HepG2 (cell line): Measurements from ENCODE around the gene PPP2R2C. TPM values are rescaled to one million over a fixed set of nuclear protein-coding genes. Genes with fewer than 3 reads are reported as not detected.
A peak's percentile ranks its signal among the peaks of the same experiment; 100 is the strongest.

Source experiments
- GMEB1 ChIP-seq: sonication (generic); formaldehyde crosslinking; IDR thresholded peaks from 2 replicates; pipeline ENCODE4 v1.5.1; 2020; ENCODE audit warnings: missing genetic modification reagents, mild to moderate bottlenecking, borderline replicate concordance
- HIVEP1 ChIP-seq: sonication (generic); formaldehyde crosslinking; IDR thresholded peaks from 2 replicates; pipeline ENCODE4 v1.4.0; 2020; ENCODE audit warnings: mild to moderate bottlenecking, missing genetic modification reagents
- HNRNPK ChIP-seq: fragments of 200-400 bp; formaldehyde crosslinking; IDR thresholded peaks from 2 replicates; pipeline ENCODE4 v1.6.1; 2018; ENCODE audit warnings: low read length, low read depth, moderate library complexity, mild to moderate bottlenecking; ENCODE audit not compliant: poor library complexity, severe bottlenecking
- MIER3 ChIP-seq: IDR thresholded peaks from 2 replicates; pipeline ENCODE4 v1.6.1; 2016; ENCODE audit warnings: missing compliant biosample characterization, borderline replicate concordance
- MXD3 ChIP-seq: IDR thresholded peaks from 2 replicates; pipeline ENCODE4 v1.6.1; 2016; ENCODE audit warnings: mild to moderate bottlenecking, missing biosample characterization, missing genetic modification reagents
- NFYC ChIP-seq: IDR thresholded peaks from 2 replicates; pipeline ENCODE4 v1.6.1; 2016; ENCODE audit warnings: missing genetic modification reagents, missing compliant biosample characterization
- PCBP1 ChIP-seq: fragments of 200-400 bp; formaldehyde crosslinking; IDR thresholded peaks from 2 replicates; pipeline ENCODE4 v1.6.1; 2017; ENCODE audit warnings: mild to moderate bottlenecking, low read depth, low read length, borderline replicate concordance
- PHF8 ChIP-seq: sonication (generic); formaldehyde crosslinking; IDR thresholded peaks from 2 replicates; pipeline ENCODE4 v1.5.0; 2020; ENCODE audit warnings: missing genetic modification reagents
- STAG1 ChIP-seq: sonication (generic); formaldehyde crosslinking; IDR thresholded peaks from 2 replicates; pipeline ENCODE4 v1.4.0; 2020; ENCODE audit warnings: missing genetic modification reagents
- THYN1 ChIP-seq: sonication (generic); formaldehyde crosslinking; IDR thresholded peaks from 2 replicates; pipeline ENCODE4 v1.8.1; 2023; ENCODE audit warnings: low read depth, mild to moderate bottlenecking, moderate library complexity, missing genetic modification reagents, borderline replicate concordance
- TRIM24 ChIP-seq: sonication (generic); formaldehyde crosslinking; IDR thresholded peaks from 2 replicates; pipeline ENCODE4 v1.8.0; 2022; ENCODE audit warnings: mild to moderate bottlenecking, missing genetic modification reagents
- ZFP41 ChIP-seq: sonication (generic); formaldehyde crosslinking; IDR thresholded peaks from 2 replicates; pipeline ENCODE4 v1.4.0; 2020; ENCODE audit warnings: mild to moderate bottlenecking, missing genetic modification reagents, borderline replicate concordance
- ZFYVE20 ChIP-seq: sonication (generic); formaldehyde crosslinking; IDR thresholded peaks from 2 replicates; pipeline ENCODE4 v1.8.0; 2023; ENCODE audit warnings: low read depth, mild to moderate bottlenecking, moderate library complexity, missing genetic modification reagents, borderline replicate concordance
- ZNF484 ChIP-seq: sonication (generic); formaldehyde crosslinking; IDR thresholded peaks from 2 replicates; pipeline ENCODE4 v1.5.1; 2020; ENCODE audit warnings: mild to moderate bottlenecking, low read depth, missing genetic modification reagents, borderline replicate concordance
- ZNF576 ChIP-seq: sonication (generic); formaldehyde crosslinking; IDR thresholded peaks from 2 replicates; pipeline ENCODE4 v1.4.0; 2020; ENCODE audit warnings: mild to moderate bottlenecking, missing genetic modification reagents
- ZNF768 ChIP-seq: sonication (generic); formaldehyde crosslinking; IDR thresholded peaks from 2 replicates; pipeline ENCODE4 v1.4.0; 2020; ENCODE audit warnings: missing genetic modification reagents
- ZNF770 ChIP-seq: sonication (generic); formaldehyde crosslinking; IDR thresholded peaks from 2 replicates; pipeline ENCODE4 v1.5.0; 2020; ENCODE audit warnings: mild to moderate bottlenecking, missing genetic modification reagents
- ZNF773 ChIP-seq: sonication (generic); formaldehyde crosslinking; IDR thresholded peaks from 2 replicates; pipeline ENCODE4 v1.4.0; 2020; ENCODE audit warnings: missing genetic modification reagents, borderline replicate concordance
- ZNF878 ChIP-seq: sonication (generic); formaldehyde crosslinking; IDR thresholded peaks from 2 replicates; pipeline ENCODE4 v1.8.1; 2023; ENCODE audit warnings: mild to moderate bottlenecking, missing genetic modification reagents, moderate library complexity
- ZSCAN29 ChIP-seq: sonication (generic); formaldehyde crosslinking; conservative IDR thresholded peaks from 2 replicates; pipeline ENCODE4 v1.4.0; 2020; ENCODE audit warnings: mild to moderate bottlenecking, missing genetic modification reagents
- ZSCAN9 ChIP-seq: IDR thresholded peaks from 2 replicates; pipeline ENCODE4 v1.6.1; 2016; ENCODE audit warnings: borderline replicate concordance
- polyA plus RNA-seq, 8 experiments: library from polyadenylated mRNA; depleted of rRNA in 3 of 8; stranded (reverse) in 7 of 8; unstranded in 1 of 8; fragments of >200 nt; fragmentation: Illumina TruSeq in 4 of 8; extraction: Trizol in 4 of 8; gene quantifications; 2 replicates each; pipeline versions ENCODE4 v1.2.1 to v1.2.3, GENCODE V29; 2011 to 2016; ENCODE audit warnings: low read depth in 4 of 8, missing spikeins in 1 of 8, mixed read lengths in 1 of 8; ENCODE audit not compliant: insufficient read depth in 1 of 8
- total RNA-seq, 5 experiments: library from RNA; depleted of rRNA; stranded (reverse); fragments of >200 nt; fragmentation: Illumina TruSeq; extraction: Trizol; gene quantifications; 2 replicates each; pipeline ENCODE4 v1.2.3, GENCODE V29; 2016; ENCODE audit warnings: low read depth in 1 of 5
- TF ChIP-seq, protein P1 (sequence below): sonication (generic); formaldehyde crosslinking; IDR thresholded peaks from 2 replicates; pipeline ENCODE4 v1.9.0; 2021; ENCODE audit warnings: missing genetic modification reagents, mild to moderate bottlenecking, borderline replicate concordance

Gene PPP2R2C
- total and polyA plus RNA-seq, 2 of the 13 experiments (the other 11 are each of a cell fraction or from before 2014, with no cell fraction given) = 0.60 to 8.6 TPM

DNA sequence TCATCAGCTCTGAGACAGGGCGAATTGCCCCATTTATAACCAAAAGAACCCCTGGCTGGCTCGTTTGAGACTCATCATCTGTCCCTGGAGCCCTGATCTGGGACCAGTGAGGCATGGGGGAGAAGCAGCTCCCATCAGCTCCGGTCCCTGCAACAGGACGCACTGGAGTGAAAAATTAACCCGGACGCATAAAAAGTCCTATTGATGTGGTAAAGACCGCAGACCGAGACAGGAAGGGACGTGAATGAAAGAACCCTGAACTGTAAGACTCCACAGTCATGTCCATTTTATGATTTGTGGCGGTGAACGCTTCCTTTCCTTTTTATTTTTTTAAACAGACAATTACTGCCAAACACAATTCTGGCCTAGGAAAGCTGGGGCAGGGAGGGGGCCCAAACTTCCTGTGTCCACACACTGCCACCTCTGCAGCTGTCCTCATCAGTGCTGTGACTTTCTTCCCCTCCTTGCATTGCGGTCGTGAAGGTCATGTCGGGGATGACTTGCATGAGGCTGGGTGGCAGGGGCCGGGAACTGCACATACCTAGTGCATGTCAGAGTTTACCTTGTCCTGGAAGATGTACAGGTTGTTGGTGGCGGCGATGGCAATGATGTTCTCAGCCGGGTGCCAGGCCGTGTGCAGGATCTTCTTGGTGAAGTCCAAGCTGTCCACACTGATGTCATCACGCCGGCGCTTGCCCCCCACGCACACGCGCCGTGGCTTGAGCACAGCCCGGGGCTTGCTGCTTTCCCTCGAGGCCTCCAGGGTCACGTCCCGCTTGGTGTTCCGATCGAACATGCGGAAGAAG is 149.4 kb downstream of the PPP2R2C start (continued):
- no peak for TF ChIP-seq GMEB1 (CRISPR knock-in tag)
- no peak for TF ChIP-seq ZFYVE20 (CRISPR knock-in tag)
- TF ChIP-seq TRIM24 = no peak
- TF ChIP-seq ZNF878 (CRISPR knock-in tag) = no peak
- no peak for TF ChIP-seq ZNF576 (CRISPR knock-in tag)
- TF ChIP-seq HNRNPK = no peak
- no peak for TF ChIP-seq ZNF770 (CRISPR knock-in tag)
- no peak for TF ChIP-seq ZNF773 (CRISPR knock-in tag)
- no peak; the same call in none of the 2 replicates for TF ChIP-seq ZNF768 (CRISPR knock-in tag)
- peak; percentile 49; the same call in 1 of the 2 replicates for TF ChIP-seq MIER3 (CRISPR knock-in tag)
- TF ChIP-seq PCBP1 = no peak
- TF ChIP-seq ZSCAN9 (CRISPR knock-in tag) = no peak
- TF ChIP-seq PHF8 (CRISPR knock-in tag) = no peak
- no peak for TF ChIP-seq STAG1 (CRISPR knock-in tag)
- no peak for TF ChIP-seq ZSCAN29 (CRISPR knock-in tag)
- TF ChIP-seq NFYC (CRISPR knock-in tag) = no peak
- TF ChIP-seq THYN1 (CRISPR knock-in tag) = no peak
- TF ChIP-seq ZFP41 = no peak
- TF ChIP-seq HIVEP1 (CRISPR knock-in tag) = no peak
- no peak for TF ChIP-seq ZNF484 (CRISPR knock-in tag)
- no peak for TF ChIP-seq MXD3 (CRISPR knock-in tag)
- TF ChIP-seq, protein P1, sequence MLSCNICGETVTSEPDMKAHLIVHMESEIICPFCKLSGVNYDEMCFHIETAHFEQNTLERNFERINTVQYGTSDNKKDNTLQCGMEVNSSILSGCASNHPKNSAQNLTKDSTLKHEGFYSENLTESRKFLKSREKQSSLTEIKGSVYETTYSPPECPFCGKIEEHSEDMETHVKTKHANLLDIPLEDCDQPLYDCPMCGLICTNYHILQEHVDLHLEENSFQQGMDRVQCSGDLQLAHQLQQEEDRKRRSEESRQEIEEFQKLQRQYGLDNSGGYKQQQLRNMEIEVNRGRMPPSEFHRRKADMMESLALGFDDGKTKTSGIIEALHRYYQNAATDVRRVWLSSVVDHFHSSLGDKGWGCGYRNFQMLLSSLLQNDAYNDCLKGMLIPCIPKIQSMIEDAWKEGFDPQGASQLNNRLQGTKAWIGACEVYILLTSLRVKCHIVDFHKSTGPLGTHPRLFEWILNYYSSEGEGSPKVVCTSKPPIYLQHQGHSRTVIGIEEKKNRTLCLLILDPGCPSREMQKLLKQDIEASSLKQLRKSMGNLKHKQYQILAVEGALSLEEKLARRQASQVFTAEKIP (CRISPR knock-in tag) = no peak
